ENCODE results near the gene PTTG1IP2.

Gene PTTG1IP2

DNA sequence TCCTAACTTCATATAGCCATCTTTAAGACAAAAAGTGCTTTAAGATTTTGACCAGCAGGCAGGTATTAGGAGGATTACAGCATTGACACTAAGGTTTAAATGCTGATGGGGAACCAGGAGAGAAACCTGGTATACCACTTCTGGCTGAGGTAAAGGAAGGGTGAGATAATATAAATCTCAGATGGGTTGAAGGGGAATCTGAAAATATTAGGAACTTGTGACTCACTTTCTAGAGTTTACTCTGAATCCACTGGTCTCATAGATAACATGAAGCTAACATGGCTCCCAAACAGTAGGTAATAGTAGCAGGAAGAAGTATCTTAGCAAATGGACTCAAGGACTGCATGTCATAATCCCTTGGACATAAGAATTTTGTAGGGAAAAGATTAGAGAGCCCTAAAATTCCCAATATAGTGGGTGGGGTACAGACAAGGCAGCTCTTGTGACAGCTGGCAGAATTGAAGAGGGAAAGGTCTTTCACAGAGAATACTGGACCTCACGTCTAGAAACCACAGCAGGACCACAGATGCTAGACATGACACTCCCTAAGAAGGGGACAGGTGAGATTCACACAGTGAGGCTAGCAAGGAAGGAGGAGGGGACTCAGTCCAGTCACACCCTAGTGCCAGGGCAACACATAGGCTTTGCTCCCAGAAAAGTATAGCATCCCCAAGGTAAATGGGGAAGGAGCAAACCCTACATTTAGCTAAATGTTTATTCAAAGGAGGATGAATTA, 3.5 kb downstream of the PTTG1IP2 start:
- H3K4me1 ChIP-seq: no peaks in the 10 kb centered on the region
- H3K27me3 ChIP-seq: no peaks in the 10 kb centered on the region; the same call in 1 of the 2 replicates
- H3K36me3 ChIP-seq: no peaks in the 10 kb centered on the region
- no peak for DNase-seq
- H3K4me3 ChIP-seq (ENCODE audit: low read depth, low read length): no peak overlapping the region
- TF ChIP-seq, protein P1, sequence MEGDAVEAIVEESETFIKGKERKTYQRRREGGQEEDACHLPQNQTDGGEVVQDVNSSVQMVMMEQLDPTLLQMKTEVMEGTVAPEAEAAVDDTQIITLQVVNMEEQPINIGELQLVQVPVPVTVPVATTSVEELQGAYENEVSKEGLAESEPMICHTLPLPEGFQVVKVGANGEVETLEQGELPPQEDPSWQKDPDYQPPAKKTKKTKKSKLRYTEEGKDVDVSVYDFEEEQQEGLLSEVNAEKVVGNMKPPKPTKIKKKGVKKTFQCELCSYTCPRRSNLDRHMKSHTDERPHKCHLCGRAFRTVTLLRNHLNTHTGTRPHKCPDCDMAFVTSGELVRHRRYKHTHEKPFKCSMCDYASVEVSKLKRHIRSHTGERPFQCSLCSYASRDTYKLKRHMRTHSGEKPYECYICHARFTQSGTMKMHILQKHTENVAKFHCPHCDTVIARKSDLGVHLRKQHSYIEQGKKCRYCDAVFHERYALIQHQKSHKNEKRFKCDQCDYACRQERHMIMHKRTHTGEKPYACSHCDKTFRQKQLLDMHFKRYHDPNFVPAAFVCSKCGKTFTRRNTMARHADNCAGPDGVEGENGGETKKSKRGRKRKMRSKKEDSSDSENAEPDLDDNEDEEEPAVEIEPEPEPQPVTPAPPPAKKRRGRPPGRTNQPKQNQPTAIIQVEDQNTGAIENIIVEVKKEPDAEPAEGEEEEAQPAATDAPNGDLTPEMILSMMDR (IDR thresholded peaks at IDR 0.05; ENCODE audit: low read depth, low read length): no peak
- H3K9me3 ChIP-seq: no peaks in the 10 kb centered on the region

DNA sequence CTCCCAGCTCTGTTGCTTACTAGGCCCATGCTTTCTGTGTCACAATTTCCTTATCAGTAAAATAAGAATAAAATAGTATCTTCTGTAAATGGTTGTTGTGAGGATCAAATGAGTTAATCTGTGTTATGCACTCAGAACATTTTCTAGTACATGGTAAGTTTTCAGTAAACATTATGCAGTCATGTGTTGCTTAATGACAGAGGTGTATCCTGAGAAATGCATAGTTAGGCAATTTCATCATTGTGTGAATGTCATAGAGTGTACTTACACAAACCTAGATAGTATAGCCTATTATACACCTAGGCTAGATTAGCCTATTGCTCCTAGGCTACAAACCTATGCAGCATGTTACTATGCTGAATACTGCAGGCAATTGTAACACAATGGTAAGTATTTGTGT, 4.4 kb downstream of the PTTG1IP2 start:
- H3K27me3 ChIP-seq: no peaks in the 10 kb centered on the region; the same call in 1 of the 2 replicates
- TF ChIP-seq, protein P1 (IDR thresholded peaks at IDR 0.05; ENCODE audit: low read depth, low read length): no peak
- H3K9me3 ChIP-seq: no peaks in the 10 kb centered on the region
- no peaks in the 10 kb centered on the region for H3K4me1 ChIP-seq
- no peaks in the 10 kb centered on the region for H3K36me3 ChIP-seq
- no peak for DNase-seq
- H3K4me3 ChIP-seq (ENCODE audit: low read depth, low read length): no peak overlapping the region

DNA sequence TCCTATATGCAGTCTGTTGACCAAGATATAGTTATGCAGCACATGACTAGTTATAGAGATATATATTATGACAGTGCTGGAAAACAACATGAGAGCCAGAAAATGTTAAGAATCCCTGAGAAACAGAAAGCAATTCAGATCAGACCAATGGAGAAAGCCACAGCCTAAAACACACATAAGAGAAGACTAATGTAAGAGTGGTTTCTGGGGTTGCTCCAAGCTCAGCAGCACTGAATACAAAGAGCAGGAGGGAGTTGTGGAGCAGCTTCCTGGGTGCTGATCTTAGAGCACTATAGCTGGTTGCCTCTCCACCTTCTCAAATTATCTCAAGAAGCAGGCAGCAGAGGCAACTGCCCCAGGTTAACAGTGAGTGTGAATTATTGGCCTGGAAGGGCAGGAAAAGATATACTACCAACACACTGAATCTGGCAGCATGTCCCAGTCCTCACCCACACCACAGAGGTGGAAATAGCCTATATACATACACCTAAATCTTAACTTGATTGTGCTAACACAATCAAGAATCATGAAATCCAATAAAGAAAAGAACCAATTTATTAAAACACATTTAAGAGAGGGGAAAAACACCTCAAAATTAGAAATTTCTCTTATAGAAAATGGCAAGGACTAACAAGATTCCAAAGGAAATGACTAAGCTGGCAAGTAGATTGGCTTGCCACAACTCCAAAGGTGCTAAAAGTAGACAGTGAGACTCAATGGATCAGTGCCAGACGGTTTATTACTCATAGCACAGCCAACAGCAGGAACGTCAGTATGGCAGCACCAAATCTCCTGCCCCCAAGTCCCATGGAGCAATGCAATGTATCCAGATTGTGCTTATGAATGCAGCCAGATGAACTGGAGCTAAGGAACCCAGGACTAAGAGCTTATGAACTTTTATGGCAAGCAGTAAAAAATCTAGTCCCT, 5.1 kb downstream of the PTTG1IP2 start:
- Histone ChIP-seq H3K4me1 (no peaks in the 10 kb centered on the region), H3K36me3 (no peaks in the 10 kb centered on the region), H3K4me3 (ENCODE audit: low read depth, low read length) (no peak overlapping the region), H3K27me3 (no peaks in the 10 kb centered on the region; the same call in 1 of the 2 replicates), H3K9me3 (no peaks in the 10 kb centered on the region)
- TF ChIP-seq, protein P1 (IDR thresholded peaks at IDR 0.05; ENCODE audit: low read depth, low read length): no peak
- DNase-seq: no peak

DNA sequence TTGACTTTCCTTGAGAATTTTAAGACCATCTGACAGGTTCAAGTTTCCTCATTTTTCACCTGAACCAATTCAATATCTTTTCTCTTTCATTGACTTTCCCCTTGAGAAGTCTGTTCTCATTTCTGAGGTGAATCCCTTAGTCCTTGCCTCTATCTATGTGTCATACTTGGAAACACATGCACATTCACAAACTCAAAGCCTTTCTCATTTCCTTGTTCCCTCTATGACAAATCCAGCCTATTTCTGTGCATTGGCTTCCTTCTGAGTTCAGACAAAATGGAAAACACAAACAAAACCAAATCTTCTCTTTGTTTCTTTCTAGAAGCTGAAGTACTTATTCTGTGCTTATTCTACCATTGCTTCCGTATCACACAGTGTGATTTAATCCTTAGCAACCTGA, 13.8 kb downstream of the PTTG1IP2 start:
- Histone ChIP-seq H3K36me3 (no peaks in the 10 kb centered on the region), H3K4me1 (no peaks in the 10 kb centered on the region), H3K27me3 (no peaks in the 10 kb centered on the region), H3K9me3 (no peaks in the 10 kb centered on the region), H3K4me3 (ENCODE audit: low read depth, low read length) (no peak overlapping the region)
- TF ChIP-seq, protein P1 (IDR thresholded peaks at IDR 0.05; ENCODE audit: low read depth, low read length): no peak
- DNase-seq: no peak

DNA sequence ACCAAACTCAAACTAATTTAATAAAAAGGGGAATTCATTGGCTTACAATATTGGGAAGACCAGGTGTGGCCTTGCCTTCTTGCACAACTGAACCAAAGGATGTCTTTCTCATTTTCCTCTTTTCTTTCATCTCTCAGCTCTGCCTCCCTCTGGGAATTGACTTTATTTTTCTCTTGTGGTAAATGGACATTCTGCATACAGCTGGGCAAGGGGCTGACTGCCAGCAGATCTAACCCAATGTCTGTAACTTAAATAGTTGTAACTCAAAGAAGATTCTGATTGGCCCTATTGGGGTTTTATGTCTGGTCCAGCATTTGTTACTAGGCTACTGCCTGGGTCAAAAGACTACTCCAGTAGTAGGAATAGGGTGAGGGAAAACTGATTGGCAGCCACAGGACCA, 15.3 kb downstream of the PTTG1IP2 start:
- TF ChIP-seq, protein P1 (IDR thresholded peaks at IDR 0.05; ENCODE audit: low read depth, low read length): no peak
- Histone ChIP-seq H3K36me3 (no peaks in the 10 kb centered on the region), H3K9me3 (no peaks in the 10 kb centered on the region), H3K4me3 (ENCODE audit: low read depth, low read length) (no peak overlapping the region), H3K27me3 (no peaks in the 10 kb centered on the region), H3K4me1 (no peaks in the 10 kb centered on the region)
- no peak for DNase-seq

Data from BE2C (cell line).